ENCODE data around the gene ISCU. TPM values are rescaled to one million over a fixed set of nuclear protein-coding genes. Genes with fewer than 3 reads are reported as not detected.

Gene ISCU
- total and polyA plus RNA-seq, 9 donors, result 77.4 to 106 (median 88.4) TPM

- H3K9me3 ChIP-seq (replicated peaks; ENCODE audit: control insufficient read depth, low read depth, low read length), result no peaks in the 10 kb centered on the region
- peak within 1 kb of the TSS; percentile 95 for H3K4me3 ChIP-seq (ENCODE audit: low read length)
- no peaks in the 10 kb centered on the region for H3K27me3 ChIP-seq (ENCODE audit: control insufficient read depth, insufficient read depth, low read length)
- WGBS (ENCODE audit: insufficient coverage), result under 1% methylated on average over 45 of the region's 57 CpGs
- peaks cover 25% of the 10 kb centered on the region for H3K4me1 ChIP-seq (ENCODE audit: control insufficient read depth, insufficient read depth, low read length)
- peak; percentile 96 for DNase-seq
- peak within 1 kb of the TSS; percentile 91 for H3K27ac ChIP-seq (ENCODE audit: low read length)
- peaks cover 26% of the 10 kb centered on the region for H3K36me3 ChIP-seq (ENCODE audit: control insufficient read depth, insufficient read depth, low read length)
Measured at GRCh38 chr12:108560752-108561719, 1.4 kb upstream of the ISCU start, which contains the start of gene SART3. TSS of gene SART3 (minus strand) at chr12:108561173. CDS start at chr12:108561154, 19 bp downstream.

GRCh38 chr12:108561852-108562347 is 496 bp upstream of the ISCU start:
- Histone ChIP-seq H3K4me3 (ENCODE audit: low read length) (peak overlapping the region; percentile 95), H3K27ac (ENCODE audit: low read length) (peak overlapping the region; percentile 91), H3K4me1 (ENCODE audit: control insufficient read depth, insufficient read depth, low read length) (peaks cover 28% of the 10 kb centered on the region), H3K36me3 (ENCODE audit: control insufficient read depth, insufficient read depth, low read length) (peaks cover 32% of the 10 kb centered on the region), H3K27me3 (ENCODE audit: control insufficient read depth, insufficient read depth, low read length) (no peaks in the 10 kb centered on the region), H3K9me3 (replicated peaks; ENCODE audit: control insufficient read depth, low read depth, low read length) (no peaks in the 10 kb centered on the region)
- WGBS (ENCODE audit: insufficient coverage), result under 1% methylated on average over 18 of the region's 20 CpGs
- no peak for DNase-seq

- H3K27ac ChIP-seq (ENCODE audit: low read length), result peak overlapping the region; percentile 69
- H3K4me1 ChIP-seq (ENCODE audit: control insufficient read depth, insufficient read depth, low read length), result peaks cover 29% of the 10 kb centered on the region
- 0% methylated on average over 2 of the region's 14 CpGs for WGBS (ENCODE audit: insufficient coverage)
- DNase-seq, result peak; percentile 95
- H3K27me3 ChIP-seq (ENCODE audit: control insufficient read depth, insufficient read depth, low read length), result no peaks in the 10 kb centered on the region
- H3K36me3 ChIP-seq (ENCODE audit: control insufficient read depth, insufficient read depth, low read length), result peaks cover 41% of the 10 kb centered on the region
- no peaks in the 10 kb centered on the region for H3K9me3 ChIP-seq (replicated peaks; ENCODE audit: control insufficient read depth, low read depth, low read length)
- H3K4me3 ChIP-seq (ENCODE audit: low read length), result peak overlapping the region; percentile 64
Measured at GRCh38 chr12:108563136-108563803, 874 bp downstream of the ISCU start.

GRCh38 chr12:108563804-108564151 is 1.4 kb downstream of the ISCU start:
- Histone ChIP-seq H3K4me1 (ENCODE audit: control insufficient read depth, insufficient read depth, low read length) (peaks cover 34% of the 10 kb centered on the region), H3K4me3 (ENCODE audit: low read length) (no peak overlapping the region)

DNA sequence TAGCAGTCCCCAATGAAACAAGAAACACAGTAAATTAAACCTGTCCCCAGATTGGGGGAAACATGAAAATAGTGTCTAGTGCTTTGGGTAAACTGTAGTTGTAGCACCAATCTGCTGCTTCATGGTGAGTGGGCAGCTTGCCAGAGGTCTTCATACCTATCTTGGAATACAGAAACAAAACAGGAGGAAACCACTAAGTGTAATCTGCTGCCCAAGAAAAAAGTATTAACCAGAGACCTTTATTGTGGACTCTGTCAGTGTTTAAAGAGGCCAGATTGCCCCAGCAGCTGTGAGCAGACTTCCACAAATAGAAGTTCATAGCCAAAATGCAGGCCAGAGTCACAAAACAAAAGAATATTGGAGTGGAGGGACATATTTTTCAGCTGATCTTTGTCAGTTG is 2.3 kb downstream of the ISCU start:
- Histone ChIP-seq H3K9me3 (replicated peaks; ENCODE audit: control insufficient read depth, low read depth, low read length) (no peaks in the 10 kb centered on the region), H3K4me3 (ENCODE audit: low read length) (no peak overlapping the region), H3K4me1 (ENCODE audit: control insufficient read depth, insufficient read depth, low read length) (peaks cover 29% of the 10 kb centered on the region), H3K36me3 (ENCODE audit: control insufficient read depth, insufficient read depth, low read length) (peaks cover 52% of the 10 kb centered on the region), H3K27me3 (ENCODE audit: control insufficient read depth, insufficient read depth, low read length) (no peaks in the 10 kb centered on the region), H3K27ac (ENCODE audit: low read length) (no peak overlapping the region)
- no peak for DNase-seq

More at GRCh38 chr12:108563804-108564151, 1.4 kb downstream of the ISCU start:
- Histone ChIP-seq H3K36me3 (ENCODE audit: control insufficient read depth, insufficient read depth, low read length) (peaks cover 46% of the 10 kb centered on the region), H3K9me3 (replicated peaks; ENCODE audit: control insufficient read depth, low read depth, low read length) (no peaks in the 10 kb centered on the region), H3K27ac (ENCODE audit: low read length) (no peak overlapping the region), H3K27me3 (ENCODE audit: control insufficient read depth, insufficient read depth, low read length) (no peaks in the 10 kb centered on the region)
- WGBS (ENCODE audit: insufficient coverage), result no CpG with 5 or more reads among the region's 1 CpG
- no peak for DNase-seq

DNA sequence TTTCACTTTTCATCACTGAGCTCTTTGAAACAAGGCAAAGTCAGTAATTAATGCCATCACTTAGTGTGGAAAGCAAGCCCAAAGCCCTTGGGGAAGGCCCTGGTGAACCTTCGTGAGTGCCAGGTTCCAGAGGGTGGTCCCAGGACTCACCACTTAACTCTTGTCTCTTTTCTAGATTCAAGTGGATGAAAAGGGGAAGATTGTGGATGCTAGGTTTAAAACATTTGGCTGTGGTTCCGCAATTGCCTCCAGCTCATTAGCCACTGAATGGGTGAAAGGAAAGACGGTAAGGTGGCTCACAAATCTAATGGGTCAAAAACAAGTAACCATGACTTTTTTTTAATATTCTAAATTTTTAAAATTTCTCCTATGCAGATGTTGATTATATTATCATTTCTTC is 2.8 kb downstream of the ISCU start:
- no peak overlapping the region for H3K4me3 ChIP-seq (ENCODE audit: low read length)
- no CpG with 5 or more reads among the region's 3 CpGs for WGBS (ENCODE audit: insufficient coverage)
- H3K27me3 ChIP-seq (ENCODE audit: control insufficient read depth, insufficient read depth, low read length), result no peaks in the 10 kb centered on the region
- peaks cover 55% of the 10 kb centered on the region for H3K36me3 ChIP-seq (ENCODE audit: control insufficient read depth, insufficient read depth, low read length)
- H3K9me3 ChIP-seq (replicated peaks; ENCODE audit: control insufficient read depth, low read depth, low read length), result no peaks in the 10 kb centered on the region
- H3K27ac ChIP-seq (ENCODE audit: low read length), result no peak overlapping the region
- H3K4me1 ChIP-seq (ENCODE audit: control insufficient read depth, insufficient read depth, low read length), result peaks cover 27% of the 10 kb centered on the region
- DNase-seq, result no peak

- Histone ChIP-seq H3K4me3 (ENCODE audit: low read length) (no peak overlapping the region), H3K9me3 (replicated peaks; ENCODE audit: control insufficient read depth, low read depth, low read length) (no peaks in the 10 kb centered on the region), H3K4me1 (ENCODE audit: control insufficient read depth, insufficient read depth, low read length) (peaks cover 28% of the 10 kb centered on the region), H3K27me3 (ENCODE audit: control insufficient read depth, insufficient read depth, low read length) (no peaks in the 10 kb centered on the region), H3K27ac (ENCODE audit: low read length) (no peak overlapping the region), H3K36me3 (ENCODE audit: control insufficient read depth, insufficient read depth, low read length) (peaks cover 55% of the 10 kb centered on the region)
- 53% methylated on average over 2 of the region's 2 CpGs for WGBS (ENCODE audit: insufficient coverage)
- no peak for DNase-seq
Measured at GRCh38 chr12:108565976-108566375, 3.6 kb downstream of the ISCU start.

DNA sequence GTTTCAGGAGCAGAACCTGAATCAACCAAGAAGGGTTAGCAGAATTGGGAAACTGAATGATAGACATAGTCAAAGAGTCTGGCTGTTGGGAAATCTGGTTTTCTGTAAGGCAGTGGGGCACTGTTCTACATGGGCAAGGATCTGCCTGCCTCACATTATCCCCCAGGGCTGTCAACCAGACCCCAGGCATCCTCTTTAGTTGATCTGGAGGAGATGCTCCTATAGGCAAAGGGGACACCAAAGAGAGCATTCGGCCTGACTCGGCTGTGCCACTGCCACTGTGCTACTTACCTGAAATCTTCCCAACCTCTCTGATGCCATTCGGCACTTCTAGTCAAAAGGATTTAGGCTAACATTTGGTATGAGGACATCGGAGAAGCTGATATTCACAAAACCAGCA is 4.1 kb downstream of the ISCU start:
- H3K36me3 ChIP-seq (ENCODE audit: control insufficient read depth, insufficient read depth, low read length), result peaks cover 55% of the 10 kb centered on the region
- H3K27ac ChIP-seq (ENCODE audit: low read length), result peak overlapping the region; percentile 23
- no peaks in the 10 kb centered on the region for H3K27me3 ChIP-seq (ENCODE audit: control insufficient read depth, insufficient read depth, low read length)
- no peaks in the 10 kb centered on the region for H3K9me3 ChIP-seq (replicated peaks; ENCODE audit: control insufficient read depth, low read depth, low read length)
- 92% methylated on average over 2 of the region's 4 CpGs for WGBS (ENCODE audit: insufficient coverage)
- H3K4me1 ChIP-seq (ENCODE audit: control insufficient read depth, insufficient read depth, low read length), result peaks cover 29% of the 10 kb centered on the region
- no peak overlapping the region for H3K4me3 ChIP-seq (ENCODE audit: low read length)
- no peak for DNase-seq

DNA sequence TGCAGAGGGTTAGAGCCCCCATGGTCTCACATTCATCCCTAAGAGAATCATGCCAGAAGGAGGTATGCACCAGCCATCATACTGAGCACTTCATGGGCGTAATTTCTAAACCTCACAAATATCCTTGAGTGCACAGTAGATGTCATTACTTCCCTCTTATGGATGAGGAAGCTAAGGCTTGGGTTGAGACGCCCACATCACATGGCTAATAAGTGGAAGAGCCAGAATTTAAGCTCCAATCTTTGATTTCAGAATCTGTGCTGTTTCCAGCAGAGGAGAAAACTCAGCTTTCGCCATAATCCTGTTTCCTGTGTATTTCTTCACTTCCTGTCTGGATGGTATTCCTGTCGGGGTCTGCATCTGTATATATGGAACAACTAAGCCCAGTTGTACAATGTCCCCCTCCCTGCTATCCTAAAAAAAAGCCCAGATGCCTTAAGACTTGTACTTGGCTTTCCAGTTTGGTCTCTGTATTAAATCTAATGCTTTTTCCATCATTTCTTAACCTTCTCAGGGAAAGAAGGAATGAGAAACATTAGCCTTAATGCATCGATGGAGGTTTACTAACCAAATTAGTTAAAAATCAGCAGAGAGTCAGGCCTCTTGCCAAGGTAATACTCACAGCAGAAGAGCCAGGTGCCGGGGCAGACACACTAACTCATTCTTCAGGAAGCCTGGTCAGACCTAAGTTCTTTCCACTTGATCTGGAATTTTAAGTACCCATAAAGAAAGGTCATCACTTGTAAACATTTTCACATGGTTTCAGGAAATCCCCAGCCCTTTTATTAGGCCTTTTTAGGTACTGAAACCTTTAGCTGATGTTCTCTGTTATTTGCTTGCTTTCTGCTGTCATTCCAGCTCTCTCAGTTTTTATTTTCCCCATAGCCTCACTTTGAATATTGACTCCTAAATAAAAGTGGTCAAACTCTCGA is 5.3 kb downstream of the ISCU start:
- Histone ChIP-seq H3K4me3 (ENCODE audit: low read length) (no peak overlapping the region), H3K9me3 (replicated peaks; ENCODE audit: control insufficient read depth, low read depth, low read length) (no peaks in the 10 kb centered on the region), H3K36me3 (ENCODE audit: control insufficient read depth, insufficient read depth, low read length) (peaks cover 55% of the 10 kb centered on the region), H3K27me3 (ENCODE audit: control insufficient read depth, insufficient read depth, low read length) (no peaks in the 10 kb centered on the region), H3K27ac (ENCODE audit: low read length) (peak overlapping the region; percentile 71), H3K4me1 (ENCODE audit: control insufficient read depth, insufficient read depth, low read length) (peaks cover 24% of the 10 kb centered on the region)
- DNase-seq, result peak; percentile 78
- WGBS (ENCODE audit: insufficient coverage), result 39% methylated on average over 2 of the region's 7 CpGs

All from muscle of leg (tissue), 11 donors.